ENCODE data around the gene WAS. TPM values are rescaled to one million over a fixed set of nuclear protein-coding genes. Genes with fewer than 3 reads are reported as not detected.

WAS gene
- total and polyA plus RNA-seq, 2 of the 8 experiments (the other 6 are each of a cell fraction or from before 2014, with no cell fraction given): 0.63 to 0.65 TPM

GRCh38 chrX:48695534-48695896 is 11.9 kb downstream of the WAS start:
- POLR2A ChIA-PET (ENCODE audit: partially characterized antibody): interaction anchor here (1.0 to 5.0 kb wide), 4 partner anchors 10 to 23 kb away, joined by 3 to 29 read pairs (median 10); no protein-coding TSS in a partner anchor
- Histone ChIP-seq H3K27ac (ENCODE audit: low read depth, low read length) (no peak overlapping the region), H4K91ac (replicated peaks; ENCODE audit: insufficient read length, low read length) (no peak overlapping the region), H3K9me3 (ENCODE audit: insufficient read depth in 2 of 2, low read depth in 1 of 2, low read length in 1 of 2) (no peaks in the 10 kb centered on the region), H2BK120ac (replicated peaks; ENCODE audit: low read depth, low read length) (no peak overlapping the region), H4K20me1 (replicated peaks in 1 of 2; ENCODE audit: control insufficient read depth in 1 of 2, insufficient read depth in 2 of 2, low read length in 2 of 2) (no peaks in the 10 kb centered on the region), H4K5ac (ENCODE audit: insufficient read length, low read depth, low read length) (no peak overlapping the region), H3K14ac (ENCODE audit: insufficient read length) (no peak overlapping the region), H3K27me3 (replicated peaks in 1 of 4; ENCODE audit: control insufficient read depth in 3 of 4, extremely low read depth in 1 of 4, insufficient read depth in 3 of 4, low read length in 3 of 4) (no peaks in the 10 kb centered on the region; a peak in 1 of 7 replicates), H3K4ac (replicated peaks; ENCODE audit: insufficient read length, low read depth, low read length) (no peak overlapping the region), H3K79me2 (ENCODE audit: control insufficient read depth in 1 of 2, insufficient read depth in 2 of 2, low read length in 2 of 2) (peaks cover 0 to under 1% of the 10 kb centered on the region in 2 experiments; a peak in 1 of 4 replicates), H3K18ac (ENCODE audit: extremely low read depth, low read length) (no peak overlapping the region), H2BK20ac (ENCODE audit: low read length) (no peak overlapping the region), H3K79me1 (ENCODE audit: low read depth, low read length) (no peaks in the 10 kb centered on the region), H2AK5ac (ENCODE audit: low read depth, low read length) (no peak overlapping the region), H3K4me2 (ENCODE audit: insufficient read depth in 1 of 2, low read depth in 2 of 2, low read length in 2 of 2) (peak overlapping the region; percentile 82 to 90), H3K23ac (ENCODE audit: insufficient read length) (no peak overlapping the region), H3K4me3 (ENCODE audit: extremely low read depth in 1 of 4, insufficient read depth in 2 of 4, low read depth in 3 of 4, low read length in 4 of 4) (peak overlapping the region; percentile 65 to 84 (median 68); a peak in 7 of 8 replicates), H3K23me2 (ENCODE audit: low read depth, low read length) (peaks cover 3% of the 10 kb centered on the region; the same call in 1 of the 2 replicates), H2BK15ac (ENCODE audit: low read length) (no peak overlapping the region), H3K9ac (replicated peaks in 1 of 4; ENCODE audit: extremely low read depth in 1 of 4, low read depth in 3 of 4, low read length in 3 of 4) (no peak overlapping the region), H3K36me3 (ENCODE audit: control insufficient read depth in 2 of 4, insufficient read depth in 4 of 4, low read length in 3 of 4) (peaks cover 0 to 17% (median 8%) of the 10 kb centered on the region in 4 experiments; a peak in 5 of 8 replicates), H2AFZ (ENCODE audit: low read length) (no peak overlapping the region), H2BK12ac (ENCODE audit: low read depth, low read length) (no peak overlapping the region), H2BK5ac (ENCODE audit: low read depth, low read length) (no peak overlapping the region), H3K4me1 (replicated peaks in 1 of 4; ENCODE audit: control insufficient read depth in 3 of 4, insufficient read depth in 4 of 4, low read length in 3 of 4) (peaks cover 0 to 19% (median 7%) of the 10 kb centered on the region in 4 experiments; a peak in 6 of 7 replicates), H3K56ac (replicated peaks; ENCODE audit: insufficient read length, low read depth, low read length) (no peak overlapping the region), H4K8ac (ENCODE audit: extremely low read depth, insufficient read depth, low read length) (no peak overlapping the region)
- 67% methylated on average over 3 of the region's 14 CpGs; no CpG with 5 or more reads in 1 of the 2 experiments for WGBS, 2 experiments (ENCODE audit: extremely low coverage in 1 of 2, insufficient coverage in 1 of 2, insufficient read length in 1 of 2, insufficient replicate concordance in 2 of 2, low coverage in 1 of 2, low lambda C conversion rate in 2 of 2, missing lambda C conversion rate in 1 of 2)
- DNase-seq (ENCODE audit: low read depth in 1 of 2, low spot score in 2 of 2) (no peak), FAIRE-seq (no peak)
- CTCF ChIA-PET (ENCODE audit: partially characterized antibody): interaction anchor here (0.9 to 1.5 kb wide), 2 partner anchors 47 to 106 kb away, joined by 3 to 8 read pairs; partner anchors contain the start of gene HDAC6
- TF ChIP-seq CREB1 (IDR thresholded peaks at IDR 0.05) (no peak), CEBPB (IDR thresholded peaks at IDR 0.05; ENCODE audit: low read depth, low read length) (no peak), HDAC2 (IDR thresholded peaks at IDR 0.05; ENCODE audit: borderline replicate concordance in 1 of 2, low read depth in 2 of 2, low read length in 2 of 2) (no peak), SIX5 (IDR thresholded peaks at IDR 0.05; ENCODE audit: low read depth, low read length) (no peak), ATF2 (IDR thresholded peaks at IDR 0.05; ENCODE audit: low read length) (no peak), EP300 (IDR thresholded peaks at IDR 0.05; ENCODE audit: borderline replicate concordance in 1 of 2, low read depth in 2 of 2, low read length in 2 of 2) (no peak), KDM1A (IDR thresholded peaks at IDR 0.05; ENCODE audit: borderline replicate concordance, low read length) (no peak), PHF8 (conservative IDR thresholded peaks at IDR 0.05; ENCODE audit: low read depth, low read length) (no peak)

All from H1 (cell line).